Activated CD8-positive, alpha-beta memory T cell treated with anti-CD3 and anti-CD28 coated beads, Interleukin-2, amount 10 ng/mL, durations not matched to agents 7 days and 5 days (primary cell): Measurements from ENCODE around the gene GAST. TPM values are rescaled to one million over a fixed set of nuclear protein-coding genes. Genes with fewer than 3 reads are reported as not detected.
"Not testable (repeated sequence)": the region's sequence is repeated elsewhere in the genome, so short reads cannot be mapped to it uniquely, and the experiment has no call there.

Source experiments
- ATAC-seq: fragments of 150-1000 bp; cut with Tn5 transposase; one replicate; pipeline ENCODE4 v1.10.0; 2021; ENCODE audit warnings: moderate library complexity
- CTCF ChIA-PET: fragments of 350-600 bp; sonication (Branson Sonifier 250); formaldehyde crosslinking; loops from one replicate; lab custom pipeline; 2021; ENCODE audit warnings: antibody characterized with exemption; lab: Charles Lee
- DNase-seq: peaks from one replicate; pipeline ENCODE4 v3.0.0-alpha.2; 2020
- H3K27ac Mint-ChIP-seq: one replicate; pipeline ENCODE4 v1.8.0; 2021; ENCODE audit warnings: mild to moderate bottlenecking, mixed read lengths
- H3K27me3 Mint-ChIP-seq: one replicate; pipeline ENCODE4 v1.8.0; 2021; ENCODE audit warnings: mixed read lengths
- H3K36me3 Mint-ChIP-seq: one replicate; pipeline ENCODE4 v1.8.0; 2021; ENCODE audit warnings: mild to moderate bottlenecking, mixed read lengths
- H3K4me1 Mint-ChIP-seq: one replicate; pipeline ENCODE4 v1.8.0; 2021; ENCODE audit warnings: mixed read lengths
- H3K4me3 Mint-ChIP-seq: one replicate; pipeline ENCODE4 v1.8.0; 2021; ENCODE audit warnings: mild to moderate bottlenecking, moderate library complexity, mixed read lengths
- H3K9me3 Mint-ChIP-seq: one replicate; pipeline ENCODE4 v1.8.0; 2022; ENCODE audit warnings: low read depth, mixed read lengths
- total RNA-seq, 2 experiments: library from RNA; stranded (reverse); gene quantifications; one replicate each; pipeline ENCODE4 v1.2.3, GENCODE V29; 2021

The GAST gene, protein sequence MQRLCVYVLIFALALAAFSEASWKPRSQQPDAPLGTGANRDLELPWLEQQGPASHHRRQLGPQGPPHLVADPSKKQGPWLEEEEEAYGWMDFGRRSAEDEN
- not detected for total RNA-seq

DNA sequence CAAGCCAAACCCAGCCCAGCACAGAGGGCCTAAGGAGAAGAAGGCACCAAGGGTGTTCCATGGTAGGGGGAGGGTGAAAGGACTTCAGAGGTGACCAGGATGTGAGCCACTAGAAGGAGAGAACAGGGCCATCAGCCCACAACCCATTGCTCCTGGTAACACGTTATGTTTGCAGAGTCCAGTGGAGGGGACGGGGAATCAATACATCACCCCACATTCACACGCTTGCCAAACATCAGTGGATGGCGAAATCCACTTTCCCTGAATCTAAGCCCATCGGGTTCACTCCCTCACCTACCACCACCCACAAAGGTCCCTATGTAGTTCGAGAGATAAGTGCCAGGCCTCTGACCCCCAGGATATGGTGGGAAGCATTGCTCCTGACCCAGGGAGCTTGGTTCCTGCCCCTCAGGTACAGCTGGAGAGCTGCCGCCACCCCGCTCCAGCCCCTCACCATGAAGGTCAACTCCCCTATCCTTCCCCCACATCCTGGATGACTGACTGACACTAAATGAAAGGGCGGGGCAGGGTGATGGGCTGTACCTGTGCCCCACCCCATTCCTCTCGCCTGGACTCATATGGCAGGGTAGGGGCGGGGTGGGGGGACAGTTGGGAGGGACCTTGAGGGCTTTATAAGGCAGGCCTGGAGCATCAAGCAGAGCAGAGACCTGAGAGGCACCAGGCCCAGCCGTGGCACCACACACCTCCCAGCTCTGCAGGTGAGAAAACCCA, at the start of gene GAST:
TSS of gene GAST (plus strand) at position 663 of the 732 bp plus-strand sequence. CDS start 3,106 bp downstream, outside the sequence.
- Mint-ChIP-seq H3K9me3 (no peaks in the 10 kb centered on the region), H3K27ac (no peak within 1 kb of the TSS), H3K4me1 (peaks cover 4% of the 10 kb centered on the region), H3K36me3 (no peaks in the 10 kb centered on the region), H3K27me3 (peaks cover 22% of the 10 kb centered on the region), H3K4me3 (no peak within 1 kb of the TSS)
- CTCF ChIA-PET, result interaction anchor here (0.7 kb wide), 1 partner anchor 19 kb away, joined by 3 read pairs; no protein-coding TSS in a partner anchor
- DNase-seq (no peak), ATAC-seq (no peak)

DNA sequence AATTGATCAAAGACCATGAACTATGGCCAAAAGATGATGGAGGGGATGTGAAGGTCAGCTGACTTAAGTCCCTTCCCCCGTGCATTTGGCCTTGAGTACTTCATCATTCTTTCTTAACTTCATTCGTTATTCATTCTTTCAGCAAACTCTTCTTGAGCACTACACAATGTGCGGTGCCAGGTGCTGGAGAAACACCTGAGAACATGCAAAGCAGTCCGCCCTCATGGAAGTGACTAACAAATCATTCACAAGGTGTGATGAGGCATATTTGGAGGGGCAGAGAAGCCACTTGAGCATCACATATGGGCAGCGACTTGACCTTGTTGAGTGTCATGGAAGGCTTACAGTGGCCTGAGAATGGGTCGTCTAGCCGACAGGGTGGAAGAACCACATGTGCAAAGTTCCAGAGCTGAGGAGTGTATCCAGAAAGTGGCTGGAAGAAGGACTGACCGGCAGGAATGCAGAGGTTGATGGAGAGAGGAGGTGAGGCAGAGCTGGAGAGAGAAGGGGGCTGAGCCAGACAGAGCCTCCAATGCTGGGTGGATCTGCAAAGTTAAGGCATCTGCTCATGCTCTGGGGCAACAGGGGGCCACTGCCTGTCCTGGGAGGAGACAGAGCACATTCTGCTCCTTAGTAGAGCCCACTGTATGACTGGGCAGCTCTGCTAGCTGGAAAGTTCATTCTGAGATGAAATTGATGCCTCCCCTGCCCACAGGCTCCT, 48.5 kb upstream of the GAST start:
- Mint-ChIP-seq H3K27me3 (peaks cover 13% of the 10 kb centered on the region), H3K9me3 (no peaks in the 10 kb centered on the region), H3K27ac (no peak overlapping the region), H3K4me1 (peaks cover 29% of the 10 kb centered on the region), H3K36me3 (no peaks in the 10 kb centered on the region), H3K4me3 (no peak overlapping the region)
- DNase-seq, result no peak
- CTCF ChIA-PET, result interaction anchor here (0.6 to 12.7 kb wide), 32 partner anchors 16 to 1049 kb away, joined by 3 to 558 read pairs (median 5); partner anchors contain the start of genes EIF1 and KRT12
- no peak for ATAC-seq

DNA sequence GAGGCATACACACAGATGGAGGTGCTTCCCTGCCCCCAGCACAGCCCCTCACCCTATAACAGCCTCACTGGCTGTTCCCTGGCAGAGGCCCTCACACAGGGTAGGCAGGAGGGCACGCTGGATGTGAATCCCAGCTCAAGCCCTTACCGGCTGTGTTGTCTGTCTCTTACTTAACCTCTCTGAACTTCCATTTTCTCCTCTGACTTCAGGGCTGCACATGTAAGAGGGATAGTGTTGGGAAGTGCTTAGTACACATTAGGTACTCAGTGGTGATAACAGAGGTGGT, 48.0 kb upstream of the GAST start:
- Mint-ChIP-seq H3K27me3 (peaks cover 13% of the 10 kb centered on the region), H3K4me3 (no peak overlapping the region), H3K4me1 (peaks cover 33% of the 10 kb centered on the region), H3K9me3 (no peaks in the 10 kb centered on the region), H3K27ac (no peak overlapping the region), H3K36me3 (no peaks in the 10 kb centered on the region)
- ATAC-seq (no peak), DNase-seq (no peak)
- CTCF ChIA-PET, result interaction anchor here (0.6 to 12.7 kb wide), 11 partner anchors 15 to 832 kb away, joined by 3 to 558 read pairs (median 8); partner anchors contain the start of gene EIF1

DNA sequence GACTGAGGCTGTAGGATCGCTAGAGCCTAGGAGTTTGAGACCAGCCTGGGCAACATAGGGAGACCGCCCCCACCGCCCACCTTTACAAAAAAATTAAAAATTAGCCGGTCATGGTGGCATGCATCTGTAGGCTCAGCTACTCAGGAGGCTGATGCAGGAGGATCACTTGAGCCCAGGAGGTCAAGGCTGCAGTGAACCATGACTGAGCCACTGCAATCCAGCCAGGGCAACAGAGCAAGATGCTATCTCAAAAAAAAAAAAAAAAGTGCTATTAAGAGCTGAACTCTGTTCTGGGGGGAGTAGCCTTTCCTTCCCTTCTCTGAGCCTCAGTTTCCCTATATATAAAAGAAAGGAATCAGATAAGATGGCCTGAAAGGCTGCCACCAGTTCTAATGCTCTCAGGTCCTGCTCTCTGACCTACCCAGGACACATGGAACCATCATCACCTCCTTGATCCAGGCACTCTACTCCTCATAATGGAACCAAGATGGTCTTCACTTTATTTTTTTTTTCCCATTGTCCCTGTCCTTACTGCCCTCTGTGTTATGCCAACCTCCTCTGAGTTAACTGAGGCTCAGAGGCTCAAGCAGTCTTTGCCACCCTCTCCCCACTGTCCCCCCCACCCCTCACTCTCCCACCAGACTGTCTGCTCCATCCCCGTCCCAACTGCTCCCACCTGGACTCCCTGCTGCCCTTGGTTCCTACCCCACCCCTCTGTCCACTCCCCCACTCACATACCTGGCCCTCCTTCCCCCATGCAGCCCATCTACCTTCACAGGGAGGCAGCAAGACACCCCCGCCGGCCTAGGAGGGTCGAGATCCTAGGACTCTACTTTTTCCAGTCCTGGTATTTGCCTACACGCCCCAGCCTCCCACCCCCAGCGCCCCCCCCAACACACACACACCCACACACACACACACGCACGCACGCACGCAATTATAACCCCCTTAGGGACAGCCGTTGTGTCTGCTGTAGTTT, 47.3 kb upstream of the GAST start:
- H3K9me3 Mint-ChIP-seq, result no peaks in the 10 kb centered on the region
- H3K4me1 Mint-ChIP-seq, result peaks cover 39% of the 10 kb centered on the region
- H3K27ac Mint-ChIP-seq, result no peak overlapping the region
- peak overlapping the region; percentile 71 for H3K4me3 Mint-ChIP-seq
- DNase-seq (no peak), ATAC-seq (no peak)
- H3K36me3 Mint-ChIP-seq, result no peaks in the 10 kb centered on the region
- CTCF ChIA-PET, result interaction anchor here (0.7 to 12.7 kb wide), 18 partner anchors 7 to 1018 kb away, joined by 3 to 558 read pairs (median 4); partner anchors contain the start of genes EIF1, ODAD4 and SMARCE1
- peaks cover 13% of the 10 kb centered on the region for H3K27me3 Mint-ChIP-seq

DNA sequence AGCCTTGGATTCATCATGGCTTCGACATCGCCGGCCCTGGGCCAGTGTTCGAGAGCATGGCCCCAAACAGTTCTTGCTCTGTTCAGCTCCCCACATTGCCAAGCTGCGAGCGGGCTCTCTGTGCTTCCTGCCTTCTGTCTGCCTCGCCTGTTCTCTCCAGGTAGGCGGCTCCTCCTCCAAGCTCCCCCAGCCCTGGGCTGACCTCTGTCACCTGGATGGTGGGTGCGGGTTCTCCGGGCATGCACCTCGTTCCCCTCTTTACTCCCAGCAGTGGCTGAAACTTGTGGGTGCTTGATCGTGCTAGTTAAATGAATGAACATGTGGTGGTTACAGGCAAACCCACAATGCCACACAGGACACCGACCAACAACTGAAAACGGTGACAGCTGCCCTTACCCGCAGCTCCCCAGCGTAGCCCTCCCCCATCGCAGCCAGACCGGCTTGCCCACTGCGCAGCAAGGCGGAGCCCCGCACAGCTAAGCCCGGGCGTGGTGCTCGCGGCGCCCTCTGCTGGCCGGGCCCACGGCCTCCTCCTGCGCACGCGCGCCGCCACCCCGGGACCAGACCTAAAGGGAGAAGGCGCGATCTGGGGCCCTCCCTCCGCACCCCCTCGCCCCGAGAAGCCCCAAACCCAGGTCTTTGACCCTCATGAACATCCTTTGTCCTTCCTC, 46.4 kb upstream of the GAST start:
- peak; percentile 92 for DNase-seq
- Mint-ChIP-seq H3K36me3 (no peaks in the 10 kb centered on the region), H3K4me3 (peak overlapping the region; percentile 71), H3K9me3 (no peaks in the 10 kb centered on the region), H3K4me1 (peaks cover 45% of the 10 kb centered on the region), H3K27ac (peak overlapping the region; percentile 94), H3K27me3 (peaks cover 13% of the 10 kb centered on the region)
- CTCF ChIA-PET, result interaction anchor here (0.7 to 12.7 kb wide), 17 partner anchors 8 to 1019 kb away, joined by 3 to 558 read pairs (median 5); partner anchors contain the start of genes EIF1, ODAD4 and SMARCE1
- peak; percentile 89 for ATAC-seq

DNA sequence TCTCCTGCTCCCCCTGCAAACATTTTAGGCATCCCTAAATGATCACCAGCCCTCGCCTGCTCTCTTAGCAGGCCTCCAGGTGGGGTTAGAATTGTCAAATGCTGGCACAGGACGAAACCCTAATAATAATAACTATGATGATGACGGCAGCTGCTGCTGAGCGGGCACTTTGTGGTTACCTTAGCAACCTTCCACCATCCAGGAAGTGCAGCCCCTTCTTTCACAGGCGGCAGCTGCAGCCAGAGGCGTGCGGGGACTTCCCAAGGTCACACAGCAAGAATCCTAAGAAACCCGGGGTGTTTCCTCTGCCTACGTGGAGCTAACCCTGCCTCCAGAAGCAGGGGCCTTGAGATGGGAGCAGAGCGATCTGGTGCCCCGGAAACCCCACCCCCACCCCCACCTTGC, 45.9 kb upstream of the GAST start:
- peak; percentile 77 for DNase-seq
- no peaks in the 10 kb centered on the region for H3K9me3 Mint-ChIP-seq
- ATAC-seq, result peak; percentile 34
- H3K27ac Mint-ChIP-seq, result peak overlapping the region; percentile 94
- CTCF ChIA-PET, result interaction anchor here (0.7 to 12.7 kb wide), 14 partner anchors 8 to 1019 kb away, joined by 3 to 558 read pairs (median 5); partner anchors contain the start of genes EIF1, ODAD4 and SMARCE1
- H3K36me3 Mint-ChIP-seq, result no peaks in the 10 kb centered on the region
- peaks cover 48% of the 10 kb centered on the region for H3K4me1 Mint-ChIP-seq
- peaks cover 13% of the 10 kb centered on the region for H3K27me3 Mint-ChIP-seq
- H3K4me3 Mint-ChIP-seq, result peak overlapping the region; percentile 71

DNA sequence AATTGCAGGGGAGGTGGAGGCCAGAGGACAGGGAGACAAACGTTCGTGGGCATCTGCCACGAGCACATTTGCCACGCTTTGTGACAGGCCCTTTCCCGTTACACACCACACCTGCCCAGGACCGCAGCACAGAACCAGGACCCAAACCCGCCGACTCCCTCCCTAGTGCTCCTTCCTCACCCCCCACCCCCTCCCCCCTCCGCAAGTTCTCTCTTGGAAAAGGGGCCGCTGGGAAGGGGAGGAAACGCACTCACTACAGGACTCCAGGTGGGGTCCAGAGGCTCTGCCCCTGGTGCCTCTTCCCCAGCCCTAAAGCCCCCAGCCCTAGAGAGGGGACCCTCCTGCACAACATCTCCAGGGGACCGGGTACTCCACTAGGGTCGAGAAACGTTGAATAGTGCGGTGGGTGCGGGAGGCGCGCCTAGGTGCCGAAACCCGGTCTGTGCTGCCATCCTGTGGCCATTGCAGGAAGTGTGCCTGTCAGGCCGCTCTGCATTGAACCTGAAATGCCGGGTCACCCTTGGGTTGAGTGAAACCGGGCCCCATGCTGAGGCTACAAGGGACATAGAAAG, 45.3 kb upstream of the GAST start:
- H3K27me3 Mint-ChIP-seq, result peaks cover 13% of the 10 kb centered on the region
- H3K4me1 Mint-ChIP-seq, result peaks cover 49% of the 10 kb centered on the region
- CTCF ChIA-PET, result interaction anchor here (0.7 to 12.7 kb wide), 11 partner anchors 13 to 1020 kb away, joined by 3 to 558 read pairs (median 5); partner anchors contain the start of genes EIF1, ODAD4 and SMARCE1
- peak overlapping the region; percentile 94 for H3K27ac Mint-ChIP-seq
- DNase-seq (peak; percentile 93), ATAC-seq (peak; percentile 60)
- no peaks in the 10 kb centered on the region for H3K9me3 Mint-ChIP-seq
- peak overlapping the region; percentile 71 for H3K4me3 Mint-ChIP-seq
- no peaks in the 10 kb centered on the region for H3K36me3 Mint-ChIP-seq

DNA sequence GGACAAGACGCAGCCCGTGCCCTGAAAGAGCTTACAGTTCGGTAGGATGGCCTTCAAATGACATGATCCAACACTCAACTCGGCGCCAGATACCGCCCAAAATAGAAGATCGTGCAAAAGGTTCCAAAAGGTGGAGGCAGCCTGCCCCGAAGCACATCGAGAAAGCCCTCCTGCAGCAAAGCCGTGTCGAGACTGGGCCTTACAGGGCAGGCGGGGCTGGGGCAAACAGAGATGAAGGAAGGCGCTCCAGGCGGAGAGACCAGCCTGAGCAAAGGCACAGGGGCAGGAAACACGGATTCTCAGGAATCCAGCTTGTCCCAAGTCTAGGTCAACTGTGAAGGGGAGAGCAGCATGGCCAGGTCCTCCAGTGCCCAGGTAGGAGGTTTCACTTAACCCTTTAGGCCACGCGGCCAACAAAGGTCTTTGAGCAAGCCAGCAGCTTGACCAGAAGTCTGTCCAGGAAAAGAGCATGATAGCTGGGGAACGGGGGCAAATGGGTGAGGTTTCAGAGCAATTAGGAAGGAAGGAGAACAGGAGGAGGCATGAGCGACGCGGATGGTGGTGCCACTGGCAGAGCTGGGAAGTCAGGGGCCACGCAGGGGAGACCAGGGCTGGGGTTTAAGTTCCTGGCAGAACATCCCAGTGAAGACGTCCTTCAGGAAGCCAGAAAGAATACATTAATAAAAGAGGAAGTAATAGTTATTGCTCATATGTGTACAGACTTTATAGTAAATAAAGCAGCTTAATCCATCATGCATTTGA, 44.7 kb upstream of the GAST start:
- H3K27ac Mint-ChIP-seq, result peak overlapping the region; percentile 94
- peak overlapping the region; percentile 71 for H3K4me3 Mint-ChIP-seq
- ATAC-seq (no peak), DNase-seq (no peak)
- peaks cover 13% of the 10 kb centered on the region for H3K27me3 Mint-ChIP-seq
- CTCF ChIA-PET, result interaction anchor here (0.7 to 12.7 kb wide), 6 partner anchors 12 to 172 kb away, joined by 3 to 558 read pairs (median 215); partner anchors contain the start of gene EIF1
- no peaks in the 10 kb centered on the region for H3K9me3 Mint-ChIP-seq
- peaks cover 54% of the 10 kb centered on the region for H3K4me1 Mint-ChIP-seq
- no peaks in the 10 kb centered on the region for H3K36me3 Mint-ChIP-seq

DNA sequence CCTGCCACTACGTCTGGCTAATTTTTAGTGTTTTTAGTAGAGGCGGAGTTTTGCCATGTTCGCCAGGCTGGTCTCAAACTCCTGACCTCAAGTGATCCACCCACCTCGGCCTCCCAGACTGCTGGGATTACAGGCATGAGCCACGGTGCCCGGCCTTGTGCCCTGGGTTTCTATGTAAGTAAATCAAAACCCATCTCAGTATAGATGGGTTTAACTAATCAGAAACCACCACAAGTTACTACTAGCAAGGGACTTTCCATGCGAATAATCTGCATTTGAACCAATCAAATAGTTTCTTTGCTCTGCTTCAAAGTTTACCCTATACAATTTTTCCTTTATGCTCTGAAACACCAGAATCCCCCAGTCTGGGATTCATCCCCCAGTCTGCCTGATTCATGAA, 40.0 kb upstream of the GAST start:
- ATAC-seq, result no peak
- peaks cover 4% of the 10 kb centered on the region for H3K36me3 Mint-ChIP-seq
- H3K4me1 Mint-ChIP-seq, result peaks cover 57% of the 10 kb centered on the region
- H3K4me3 Mint-ChIP-seq, result no peak overlapping the region
- DNase-seq, result no peak
- no peaks in the 10 kb centered on the region for H3K27me3 Mint-ChIP-seq
- H3K27ac Mint-ChIP-seq, result no peak overlapping the region
- CTCF ChIA-PET, result interaction anchor here (1.5 to 12.7 kb wide), 4 partner anchors 8 to 123 kb away, joined by 3 to 558 read pairs (median 7); no protein-coding TSS in a partner anchor
- H3K9me3 Mint-ChIP-seq, result no peaks in the 10 kb centered on the region

DNA sequence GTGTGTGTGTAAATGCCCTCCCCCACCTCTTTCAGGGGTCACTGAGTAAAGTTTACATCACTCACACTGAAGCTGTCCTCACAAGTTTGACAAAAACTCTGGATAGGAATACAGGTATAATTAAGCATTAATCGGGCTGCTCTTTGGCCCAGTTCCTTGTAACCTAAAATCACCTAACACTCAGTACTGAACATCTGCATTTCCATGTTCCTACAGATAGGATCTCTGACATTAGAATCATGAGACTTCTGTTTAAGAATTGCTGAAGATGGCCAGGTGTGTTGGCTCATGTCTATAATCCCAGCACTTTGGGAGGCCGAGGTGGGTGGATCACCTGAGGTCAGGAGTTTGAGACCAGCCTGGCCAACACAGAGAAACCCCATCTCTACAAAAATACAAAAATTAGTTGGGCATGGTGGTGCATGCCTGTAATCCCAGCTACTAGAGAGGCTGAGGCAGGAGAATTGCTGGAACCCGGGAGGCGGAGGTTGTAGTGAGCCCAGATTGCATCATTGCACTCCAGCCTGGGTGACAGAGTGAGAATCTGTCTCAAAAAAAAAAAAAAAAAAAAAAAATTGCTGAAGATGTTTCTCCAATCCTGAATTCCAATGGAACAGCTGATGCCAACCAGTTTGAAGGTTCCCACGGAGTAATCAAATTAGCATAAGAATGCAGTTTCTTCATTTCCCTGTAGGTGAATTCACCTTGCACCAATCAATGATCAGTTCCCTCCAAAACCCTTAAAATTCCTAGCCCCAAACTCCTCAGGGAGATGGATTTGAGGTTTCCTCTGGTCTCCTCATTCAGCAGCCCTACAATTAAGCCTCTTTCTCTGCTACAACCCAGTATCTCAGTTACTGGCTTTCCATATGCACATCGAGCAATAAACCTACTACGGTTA, 36.7 kb upstream of the GAST start:
- CTCF ChIA-PET, result interaction anchor here (0.6 to 9.4 kb wide), 5 partner anchors 9 to 126 kb away, joined by 3 to 239 read pairs (median 4); partner anchors contain the start of gene EIF1
- H3K4me1 Mint-ChIP-seq, result peaks cover 62% of the 10 kb centered on the region
- ATAC-seq, H3K36me3 Mint-ChIP-seq, H3K4me3 Mint-ChIP-seq, DNase-seq, H3K9me3 Mint-ChIP-seq, H3K27me3 Mint-ChIP-seq, H3K27ac Mint-ChIP-seq: not testable (repeated sequence)
